HG02678 (cell line): Measurements from ENCODE around the gene C14orf180.

Experiments
- ATAC-seq: cut with Tn5 transposase; IDR thresholded peaks from one replicate; pipeline ENCODE4 v1.9.1; 2021; ENCODE audit warnings: mild to moderate bottlenecking, moderate library complexity; ENCODE audit not compliant: unreplicated experiment

Gene C14orf180

GRCh38 chr14:104579507-104579906, at the start of gene C14orf180:
Gene C14orf180, plus strand, starts transcription at chr14:104579764. Its CDS starts 6,667 bp downstream, at chr14:104586431.
- ATAC-seq: no peak

- ATAC-seq: no peak
These were observed 48.9 kb upstream of the C14orf180 start for GRCh38 chr14:104530646-104531045.

- no peak for ATAC-seq
These were observed 48.0 kb upstream of the C14orf180 start for GRCh38 chr14:104531421-104532190.

- no peak for ATAC-seq
These were observed 47.4 kb upstream of the C14orf180 start for GRCh38 chr14:104532191-104532555.

- no peak for ATAC-seq
These were observed 45.5 kb upstream of the C14orf180 start for GRCh38 chr14:104534036-104534435.

GRCh38 chr14:104536942-104537612, 42.5 kb upstream of the C14orf180 start:
- ATAC-seq: no peak

- ATAC-seq: no peak
These were observed 42.0 kb upstream of the C14orf180 start for GRCh38 chr14:104537613-104537988.

- no peak for ATAC-seq
These were observed 37.6 kb upstream of the C14orf180 start for GRCh38 chr14:104541905-104542465.

- no peak for ATAC-seq
These were observed 36.4 kb upstream of the C14orf180 start for GRCh38 chr14:104542871-104543830.

GRCh38 chr14:104544362-104544961, 35.1 kb upstream of the C14orf180 start:
- ATAC-seq: no peak

- no peak for ATAC-seq
These were observed 34.2 kb upstream of the C14orf180 start for GRCh38 chr14:104545151-104545941.

- ATAC-seq: no peak
These were observed 33.5 kb upstream of the C14orf180 start for GRCh38 chr14:104545942-104546501.

GRCh38 chr14:104546591-104547309, 32.8 kb upstream of the C14orf180 start:
- ATAC-seq: no peak

- ATAC-seq: no peak
These were observed 32.1 kb upstream of the C14orf180 start for GRCh38 chr14:104547310-104547997.

GRCh38 chr14:104547998-104548700, 31.4 kb upstream of the C14orf180 start:
- ATAC-seq: no peak

GRCh38 chr14:104548802-104549535, 30.6 kb upstream of the C14orf180 start:
- no peak for ATAC-seq
